HL-60 (cell line): Measurements from ENCODE around the gene AP1M2.

ENCODE experiments used
- POLR2AphosphoS5 ChIP-seq: IDR thresholded peaks from 2 replicates; pipeline ENCODE4 v1.6.1; 2012; ENCODE audit warnings: low read depth
- TF ChIP-seq, protein P1 (sequence below): IDR thresholded peaks from one replicate; pipeline ENCODE4 v1.5.1; 2011; ENCODE audit warnings: low read length, control low read depth, inconsistent platforms; ENCODE audit not compliant: insufficient read depth
- TF ChIP-seq, protein P2 (sequence below): IDR thresholded peaks from 2 replicates; pipeline ENCODE4 v1.6.1; 2012; ENCODE audit warnings: low read depth; ENCODE audit not compliant: insufficient replicate concordance

DNA sequence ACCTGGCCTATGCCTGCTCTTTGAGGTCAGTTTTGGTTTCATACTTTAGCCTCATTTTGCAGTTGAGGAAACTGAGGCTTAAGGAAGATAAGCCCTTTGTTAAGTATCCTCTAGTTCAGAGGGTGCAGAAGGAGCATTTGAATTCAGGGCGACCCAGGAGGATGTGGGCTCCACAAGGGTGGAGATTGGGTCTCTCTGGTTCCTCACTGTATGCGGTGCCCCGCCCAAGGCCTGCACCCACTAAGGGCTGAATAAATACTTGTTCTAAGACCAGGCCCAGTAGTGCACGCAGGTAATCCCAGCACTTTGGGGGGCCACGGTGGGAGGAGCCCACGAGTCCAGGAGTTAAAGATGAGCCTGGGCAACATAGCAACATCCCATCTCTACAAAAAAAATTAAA, 37.5 kb upstream of the AP1M2 start:
- TF ChIP-seq, protein P1, sequence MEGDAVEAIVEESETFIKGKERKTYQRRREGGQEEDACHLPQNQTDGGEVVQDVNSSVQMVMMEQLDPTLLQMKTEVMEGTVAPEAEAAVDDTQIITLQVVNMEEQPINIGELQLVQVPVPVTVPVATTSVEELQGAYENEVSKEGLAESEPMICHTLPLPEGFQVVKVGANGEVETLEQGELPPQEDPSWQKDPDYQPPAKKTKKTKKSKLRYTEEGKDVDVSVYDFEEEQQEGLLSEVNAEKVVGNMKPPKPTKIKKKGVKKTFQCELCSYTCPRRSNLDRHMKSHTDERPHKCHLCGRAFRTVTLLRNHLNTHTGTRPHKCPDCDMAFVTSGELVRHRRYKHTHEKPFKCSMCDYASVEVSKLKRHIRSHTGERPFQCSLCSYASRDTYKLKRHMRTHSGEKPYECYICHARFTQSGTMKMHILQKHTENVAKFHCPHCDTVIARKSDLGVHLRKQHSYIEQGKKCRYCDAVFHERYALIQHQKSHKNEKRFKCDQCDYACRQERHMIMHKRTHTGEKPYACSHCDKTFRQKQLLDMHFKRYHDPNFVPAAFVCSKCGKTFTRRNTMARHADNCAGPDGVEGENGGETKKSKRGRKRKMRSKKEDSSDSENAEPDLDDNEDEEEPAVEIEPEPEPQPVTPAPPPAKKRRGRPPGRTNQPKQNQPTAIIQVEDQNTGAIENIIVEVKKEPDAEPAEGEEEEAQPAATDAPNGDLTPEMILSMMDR, result no peak
- no peak for TF ChIP-seq POLR2AphosphoS5
- TF ChIP-seq, protein P2, sequence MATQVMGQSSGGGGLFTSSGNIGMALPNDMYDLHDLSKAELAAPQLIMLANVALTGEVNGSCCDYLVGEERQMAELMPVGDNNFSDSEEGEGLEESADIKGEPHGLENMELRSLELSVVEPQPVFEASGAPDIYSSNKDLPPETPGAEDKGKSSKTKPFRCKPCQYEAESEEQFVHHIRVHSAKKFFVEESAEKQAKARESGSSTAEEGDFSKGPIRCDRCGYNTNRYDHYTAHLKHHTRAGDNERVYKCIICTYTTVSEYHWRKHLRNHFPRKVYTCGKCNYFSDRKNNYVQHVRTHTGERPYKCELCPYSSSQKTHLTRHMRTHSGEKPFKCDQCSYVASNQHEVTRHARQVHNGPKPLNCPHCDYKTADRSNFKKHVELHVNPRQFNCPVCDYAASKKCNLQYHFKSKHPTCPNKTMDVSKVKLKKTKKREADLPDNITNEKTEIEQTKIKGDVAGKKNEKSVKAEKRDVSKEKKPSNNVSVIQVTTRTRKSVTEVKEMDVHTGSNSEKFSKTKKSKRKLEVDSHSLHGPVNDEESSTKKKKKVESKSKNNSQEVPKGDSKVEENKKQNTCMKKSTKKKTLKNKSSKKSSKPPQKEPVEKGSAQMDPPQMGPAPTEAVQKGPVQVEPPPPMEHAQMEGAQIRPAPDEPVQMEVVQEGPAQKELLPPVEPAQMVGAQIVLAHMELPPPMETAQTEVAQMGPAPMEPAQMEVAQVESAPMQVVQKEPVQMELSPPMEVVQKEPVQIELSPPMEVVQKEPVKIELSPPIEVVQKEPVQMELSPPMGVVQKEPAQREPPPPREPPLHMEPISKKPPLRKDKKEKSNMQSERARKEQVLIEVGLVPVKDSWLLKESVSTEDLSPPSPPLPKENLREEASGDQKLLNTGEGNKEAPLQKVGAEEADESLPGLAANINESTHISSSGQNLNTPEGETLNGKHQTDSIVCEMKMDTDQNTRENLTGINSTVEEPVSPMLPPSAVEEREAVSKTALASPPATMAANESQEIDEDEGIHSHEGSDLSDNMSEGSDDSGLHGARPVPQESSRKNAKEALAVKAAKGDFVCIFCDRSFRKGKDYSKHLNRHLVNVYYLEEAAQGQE, result no peak
